Dermis microvascular lymphatic vessel endothelial cell (primary cell): ENCODE results near the gene U2AF2. TPM values are rescaled to one million over a fixed set of nuclear protein-coding genes. Genes with fewer than 3 reads are reported as not detected.

Source experiments
- DNase-seq, 2 donors: peaks; one replicate each; pipeline versions ENCODE4 v3.0.0 to v3.0.0-alpha.2; 2010; ENCODE audit warnings: low read depth in 2 of 2
- total RNA-seq: library from RNA; depleted of rRNA; stranded (reverse); fragments of >200 nt; gene quantifications from 2 replicates; pipeline ENCODE4 v1.2.1, GENCODE V29; 2014

Gene U2AF2
- total RNA-seq, 1 donor from 2014 or later: 84.0 TPM

GRCh38 chr19:55656988-55657747 lies 2.3 kb downstream of the U2AF2 start:
- peak in 1 of 2 donors; percentile 30 for DNase-seq

DNA sequence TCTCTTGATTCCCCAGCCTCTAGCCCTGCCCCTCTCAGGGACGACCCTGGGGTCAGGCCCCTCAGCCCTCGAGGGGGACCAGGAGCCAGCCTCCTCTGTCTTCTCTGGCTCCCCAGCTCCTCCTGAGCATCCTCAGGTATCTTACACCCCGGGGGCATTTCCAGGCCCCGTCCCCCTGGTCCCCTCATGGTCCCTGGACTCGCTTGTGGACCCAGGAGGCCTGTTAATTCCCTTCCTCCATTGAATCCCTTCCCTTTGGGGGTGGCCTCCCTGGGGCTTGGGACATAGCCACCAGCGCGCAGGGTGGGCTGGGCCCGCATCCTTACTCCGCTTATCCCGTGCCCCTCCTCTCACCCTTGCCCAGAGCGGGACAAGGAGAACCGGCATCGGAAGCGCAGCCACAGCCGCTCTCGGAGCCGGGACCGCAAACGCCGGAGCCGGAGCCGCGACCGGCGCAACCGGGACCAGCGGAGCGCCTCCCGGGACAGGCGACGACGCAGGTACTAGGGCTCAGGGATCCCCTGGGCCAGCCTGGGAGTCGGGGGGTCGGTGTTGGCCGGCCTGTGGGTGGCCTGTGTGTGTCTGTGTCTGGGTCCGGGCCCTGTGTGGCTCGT lies 4.1 kb downstream of the U2AF2 start:
- no peak for DNase-seq

- no peak for DNase-seq
Observed at GRCh38 chr19:55659822-55660221, 5.0 kb downstream of the U2AF2 start.

DNA sequence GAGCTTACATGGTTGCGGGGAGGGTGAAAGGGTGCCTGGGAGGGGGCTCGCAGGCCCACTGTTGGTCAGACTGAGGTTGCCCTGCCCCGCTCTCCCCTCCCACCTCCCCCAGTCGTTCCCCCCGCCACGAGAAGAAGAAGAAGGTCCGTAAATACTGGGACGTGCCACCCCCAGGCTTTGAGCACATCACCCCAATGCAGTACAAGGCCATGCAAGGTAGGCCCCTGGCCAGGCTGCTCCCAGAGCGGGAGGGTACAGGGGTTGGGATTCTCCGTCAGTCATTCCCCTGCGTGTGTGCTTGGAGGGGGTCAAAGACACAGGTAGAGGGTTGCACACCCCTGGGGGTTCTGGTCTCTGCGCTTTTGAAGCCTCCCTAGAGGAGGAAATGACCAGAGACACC lies 5.6 kb downstream of the U2AF2 start:
- DNase-seq: no peak

DNA sequence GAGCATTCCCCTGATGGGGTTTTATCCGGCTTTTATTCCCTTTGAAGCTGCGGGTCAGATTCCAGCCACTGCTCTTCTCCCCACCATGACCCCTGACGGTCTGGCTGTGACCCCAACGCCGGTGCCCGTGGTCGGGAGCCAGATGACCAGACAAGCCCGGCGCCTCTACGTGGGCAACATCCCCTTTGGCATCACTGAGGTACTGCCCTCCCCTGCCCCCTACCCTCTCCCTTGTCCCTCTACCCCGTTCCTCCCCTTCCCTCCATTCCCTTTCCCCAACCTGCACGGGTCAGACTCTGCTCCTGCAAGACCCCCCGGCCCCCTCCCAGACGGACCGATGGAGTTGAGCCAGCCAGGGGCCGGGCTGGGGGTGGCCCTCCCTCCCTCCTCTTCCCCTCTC lies 6.2 kb downstream of the U2AF2 start:
- DNase-seq: no peak

DNA sequence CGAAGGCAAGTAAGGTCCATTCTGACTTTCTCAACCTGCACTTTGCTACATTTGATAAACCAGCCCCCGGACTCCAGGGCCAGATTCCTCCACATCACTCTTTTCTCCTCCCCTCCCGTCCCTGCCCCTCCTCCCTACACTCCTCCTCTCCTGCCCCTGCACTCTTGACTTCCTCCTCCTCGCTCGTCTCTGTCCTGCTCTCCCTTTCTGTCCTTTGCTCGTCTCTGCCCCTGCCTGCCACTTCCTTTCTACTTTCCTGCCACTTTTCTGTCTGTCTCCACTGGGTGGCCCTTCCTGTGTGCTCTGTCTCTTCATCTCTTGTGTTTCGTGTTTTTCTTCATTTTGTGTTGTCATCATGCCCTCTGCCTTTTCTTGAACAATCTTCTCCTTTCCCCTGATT lies 7.0 kb downstream of the U2AF2 start:
- DNase-seq: no peak

- no peak for DNase-seq
Observed at GRCh38 chr19:55663846-55664536, 9.2 kb downstream of the U2AF2 start.

DNA sequence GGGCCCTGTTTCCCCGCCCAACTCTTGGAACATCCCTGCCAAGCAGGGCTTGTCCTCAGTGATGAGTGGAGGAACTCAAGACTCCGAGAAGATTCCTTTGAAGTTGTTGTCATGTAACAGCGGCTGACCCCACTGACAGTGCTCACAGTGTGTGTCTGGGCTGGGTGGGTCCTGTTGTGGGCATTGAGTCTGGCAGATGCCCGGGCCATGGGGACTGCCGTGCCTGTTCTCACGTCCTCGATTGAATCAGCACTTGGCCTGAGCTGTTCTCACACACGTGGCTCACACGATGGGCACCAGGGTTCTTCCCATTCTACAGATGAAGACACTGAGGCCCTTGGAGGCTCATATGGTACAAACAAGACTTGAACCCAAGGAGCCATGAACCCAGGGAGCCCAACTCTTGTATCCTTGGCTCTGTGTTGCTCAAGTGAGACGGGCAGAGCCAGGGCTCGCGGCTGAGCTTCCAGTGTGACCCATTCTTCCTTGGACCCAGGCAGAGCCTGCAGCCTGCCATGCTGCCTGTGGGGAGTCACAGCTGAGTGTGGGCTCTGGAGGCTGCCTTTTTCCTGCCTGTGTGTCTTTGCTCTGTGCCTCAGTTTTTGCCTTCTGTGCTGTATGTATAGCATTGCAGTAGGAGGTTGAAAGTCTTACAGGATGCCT lies 11.6 kb downstream of the U2AF2 start:
- no peak for DNase-seq

DNA sequence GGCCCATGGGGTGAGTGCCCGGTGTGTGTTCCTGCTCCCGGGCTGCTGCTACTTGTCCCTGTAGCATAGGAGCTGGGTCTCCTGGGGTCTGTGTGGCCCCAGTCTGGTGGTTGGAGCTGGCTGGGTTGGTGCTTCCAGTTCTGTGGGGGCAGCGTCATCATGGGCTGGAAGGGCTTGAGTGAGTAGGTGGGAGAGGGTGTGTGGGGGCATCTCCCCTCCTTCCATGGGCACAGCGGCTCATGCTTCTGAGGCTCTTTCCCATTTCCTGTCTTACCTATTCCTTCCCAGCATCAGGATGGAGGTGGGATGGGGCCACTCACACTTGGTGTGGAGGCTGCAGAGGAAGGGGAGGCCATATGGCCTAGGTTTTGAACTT lies 12.2 kb downstream of the U2AF2 start:
- no peak for DNase-seq

DNA sequence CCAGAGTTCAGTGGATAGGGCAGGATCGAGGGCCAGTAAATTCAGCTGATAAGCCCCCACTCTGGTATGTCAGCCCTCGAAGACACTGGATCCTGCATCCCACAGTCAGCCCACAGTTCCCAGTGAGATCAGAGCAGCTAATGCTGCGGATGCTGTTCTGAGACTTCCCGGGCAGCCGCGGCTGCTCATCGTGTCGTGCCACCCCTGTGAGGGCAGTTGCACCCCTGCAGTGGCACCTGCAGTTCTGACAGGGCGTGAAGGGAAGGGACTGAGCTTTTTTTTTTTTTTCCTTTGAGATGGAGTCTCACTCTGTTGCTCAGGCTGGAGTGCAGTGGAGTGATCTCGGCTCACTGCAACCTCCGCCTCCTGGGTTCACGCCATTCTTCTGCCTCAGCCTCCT lies 12.7 kb downstream of the U2AF2 start:
- no peak for DNase-seq

- no peak for DNase-seq
Observed at GRCh38 chr19:55667958-55668357, 13.1 kb downstream of the U2AF2 start.

DNA sequence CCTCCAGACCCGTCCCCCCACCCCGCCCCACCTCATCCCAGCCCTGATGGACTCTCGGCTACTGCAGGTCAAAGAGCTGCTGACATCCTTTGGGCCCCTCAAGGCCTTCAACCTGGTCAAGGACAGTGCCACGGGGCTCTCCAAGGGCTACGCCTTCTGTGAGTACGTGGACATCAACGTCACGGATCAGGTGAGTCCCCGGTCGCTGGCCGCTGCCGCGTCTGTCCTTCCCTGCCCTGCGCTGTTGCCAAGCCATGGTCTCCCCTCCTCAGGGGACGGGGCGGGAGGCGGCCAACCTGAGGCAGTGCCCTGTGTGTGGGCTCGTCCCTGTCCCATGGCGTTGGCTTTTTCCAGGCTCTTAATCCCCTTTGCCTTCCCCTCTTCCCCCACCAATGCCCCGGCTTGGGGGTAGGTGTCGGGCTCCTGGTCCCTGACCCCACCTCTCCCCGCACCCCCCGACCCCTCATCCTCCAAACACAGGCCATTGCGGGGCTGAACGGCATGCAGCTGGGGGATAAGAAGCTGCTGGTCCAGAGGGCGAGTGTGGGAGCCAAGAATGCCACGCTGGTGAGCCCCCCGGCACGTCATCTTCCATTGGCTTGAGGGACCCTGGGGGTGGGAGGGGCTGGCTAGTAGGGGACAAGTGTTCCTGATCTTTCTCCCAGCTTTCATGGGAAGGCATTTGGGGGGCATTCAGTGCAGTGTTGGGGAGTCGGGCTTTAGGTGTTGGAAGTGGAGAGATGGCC lies 13.9 kb downstream of the U2AF2 start:
- DNase-seq: no peak

DNA sequence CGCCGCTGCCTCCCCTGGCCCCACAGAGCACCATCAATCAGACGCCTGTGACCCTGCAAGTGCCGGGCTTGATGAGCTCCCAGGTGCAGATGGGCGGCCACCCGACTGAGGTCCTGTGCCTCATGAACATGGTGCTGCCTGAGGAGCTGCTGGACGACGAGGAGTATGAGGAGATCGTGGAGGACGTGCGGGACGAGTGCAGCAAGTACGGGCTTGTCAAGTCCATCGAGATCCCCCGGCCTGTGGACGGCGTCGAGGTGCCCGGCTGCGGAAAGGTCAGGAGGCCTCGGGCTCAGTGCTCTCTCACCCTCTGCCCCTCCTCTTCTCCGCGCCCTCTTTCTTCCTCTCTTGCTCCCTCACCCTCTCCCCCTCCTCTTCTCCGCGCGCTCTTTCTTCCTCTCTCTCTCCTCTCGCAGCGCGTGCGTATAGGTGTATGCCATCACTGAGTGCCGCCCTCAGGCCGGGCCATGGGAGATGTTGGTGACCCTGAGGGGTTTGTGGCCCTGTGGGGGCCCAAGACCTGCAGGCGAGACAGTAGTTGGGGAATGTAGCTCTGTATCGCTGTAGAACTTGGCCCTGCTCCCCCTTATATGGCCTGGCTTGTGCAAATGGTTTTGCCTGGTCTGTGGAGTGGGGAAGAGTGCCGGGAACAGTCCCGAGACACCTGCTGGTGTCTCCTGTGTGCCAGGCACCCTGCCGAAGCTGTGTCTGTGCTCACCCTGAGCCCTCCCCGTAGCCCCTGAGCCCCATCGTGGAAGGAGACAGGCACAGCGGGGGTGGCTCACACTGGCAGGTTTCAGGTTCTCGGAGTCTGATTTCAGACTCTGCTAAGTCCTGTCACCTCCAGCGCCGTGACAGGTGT lies 14.8 kb downstream of the U2AF2 start:
- DNase-seq: no peak

- DNase-seq: peak in 1 of 2 donors; percentile 41
Observed at GRCh38 chr19:55670280-55671053, 15.6 kb downstream of the U2AF2 start.

GRCh38 chr19:55671054-55671378 lies 16.2 kb downstream of the U2AF2 start:
- no peak for DNase-seq

DNA sequence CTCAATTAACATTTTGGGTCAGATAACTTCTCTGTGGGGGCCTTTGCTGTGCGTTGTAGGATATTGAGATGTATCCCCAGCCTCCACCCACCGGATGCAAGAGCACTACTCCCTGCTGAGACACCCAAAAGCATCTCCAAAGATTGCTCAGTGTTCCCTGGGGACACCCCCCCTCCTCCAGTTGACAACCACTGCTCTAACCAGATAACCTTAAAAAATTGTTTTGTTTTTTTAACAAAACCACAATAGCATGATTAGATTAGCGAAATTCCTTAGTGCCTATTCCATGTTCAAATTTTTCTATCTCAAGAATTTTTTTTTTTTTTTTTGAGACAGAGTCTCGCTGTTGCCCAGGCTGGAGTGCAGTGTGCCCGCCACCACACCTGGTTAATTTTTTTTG lies 17.6 kb downstream of the U2AF2 start:
- DNase-seq: no peak

DNA sequence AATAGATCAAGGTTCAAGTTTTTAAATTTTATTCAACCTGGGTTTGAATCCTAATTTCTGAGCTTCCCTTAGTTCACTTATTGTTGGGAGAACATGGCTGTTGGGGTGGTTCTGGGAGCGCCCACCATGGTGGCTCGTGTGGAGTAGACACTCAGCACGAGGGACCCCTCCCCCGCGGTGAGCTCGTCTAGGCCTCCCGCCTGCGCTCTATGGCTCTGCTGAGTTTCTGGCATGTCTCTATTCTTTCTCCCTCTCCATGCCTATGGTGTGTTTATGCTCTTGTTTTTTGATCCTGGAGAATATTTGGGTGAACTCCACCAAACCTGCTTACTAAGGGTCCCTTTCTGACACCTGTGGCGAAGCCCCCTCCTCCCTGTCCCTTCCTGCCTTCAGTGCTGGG lies 18.6 kb downstream of the U2AF2 start:
- DNase-seq: no peak

DNA sequence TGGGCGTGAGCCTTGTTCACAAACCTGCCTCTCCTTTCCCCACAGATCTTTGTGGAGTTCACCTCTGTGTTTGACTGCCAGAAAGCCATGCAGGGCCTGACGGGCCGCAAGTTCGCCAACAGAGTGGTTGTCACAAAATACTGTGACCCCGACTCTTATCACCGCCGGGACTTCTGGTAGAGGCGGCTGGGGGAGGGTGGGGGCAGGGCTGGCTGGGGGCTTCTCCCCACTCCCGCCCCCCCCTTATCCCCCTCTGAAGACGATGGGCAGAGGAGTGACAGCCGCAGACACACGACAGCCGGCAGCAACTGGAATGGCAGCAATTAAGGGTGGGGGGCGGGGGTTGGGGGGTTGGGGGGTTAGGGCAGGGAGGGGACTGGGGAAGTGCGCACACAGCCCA lies 19.1 kb downstream of the U2AF2 start:
- DNase-seq: no peak

GRCh38 chr19:55674459-55674840 lies 19.6 kb downstream of the U2AF2 start:
- DNase-seq: no peak
